GM18499 (cell line): ENCODE data around the gene TBC1D20.
A peak's percentile ranks its signal among the peaks of the same experiment; 100 is the strongest.

Source experiments
- ATAC-seq: cut with Tn5 transposase; IDR thresholded peaks from one replicate; pipeline ENCODE4 v1.9.1; 2021; ENCODE audit warnings: moderate number of reproducible peaks; ENCODE audit not compliant: insufficient read depth, unreplicated experiment

TBC1D20 gene

GRCh38 chr20:420721-421574, 41.4 kb downstream of the TBC1D20 start:
- no peak for ATAC-seq

GRCh38 chr20:420166-420620, 42.1 kb downstream of the TBC1D20 start:
- no peak for ATAC-seq

GRCh38 chr20:419556-420165, 42.7 kb downstream of the TBC1D20 start:
- no peak for ATAC-seq

GRCh38 chr20:418858-419365, 43.4 kb downstream of the TBC1D20 start:
- no peak for ATAC-seq

GRCh38 chr20:417801-418342, 44.5 kb downstream of the TBC1D20 start:
- ATAC-seq = no peak

- ATAC-seq = no peak
Measured at GRCh38 chr20:416950-417800, 45.2 kb downstream of the TBC1D20 start.

- ATAC-seq = no peak
Measured at GRCh38 chr20:415820-416322, 46.5 kb downstream of the TBC1D20 start.

- no peak for ATAC-seq
Measured at GRCh38 chr20:414161-414560, 48.2 kb downstream of the TBC1D20 start.

GRCh38 chr20:412081-412480, 50.3 kb downstream of the TBC1D20 start:
- ATAC-seq = no peak

- no peak for ATAC-seq
Measured at GRCh38 chr20:409697-410559, 52.4 kb downstream of the TBC1D20 start.

GRCh38 chr20:408843-409696, 53.3 kb downstream of the TBC1D20 start:
- no peak for ATAC-seq

GRCh38 chr20:407953-408842, 54.1 kb downstream of the TBC1D20 start, which contains the start of gene RBCK1:
RBCK1 (plus strand) TSS chr20:408299; CDS start chr20:408758, 459 bp downstream.
- ATAC-seq = no peak

- ATAC-seq = peak; percentile 52
Measured at GRCh38 chr20:407133-407952, 55.0 kb downstream of the TBC1D20 start.

GRCh38 chr20:406200-407132, 55.9 kb downstream of the TBC1D20 start:
- no peak for ATAC-seq

GRCh38 chr20:404088-404487, 58.2 kb downstream of the TBC1D20 start:
- no peak for ATAC-seq
